HCT116 (cell line): Measurements from ENCODE around the gene B4GALT3. TPM values are rescaled to one million over a fixed set of nuclear protein-coding genes. Genes with fewer than 3 reads are reported as not detected.

Experiments
- ATAC-seq: fragments of 200-7000 bp; cut with Tn5 transposase; 2 replicates; pipeline ENCODE4 v1.9.1; 2020; ENCODE audit warnings: mild to moderate bottlenecking, moderate library complexity
- BruUV-seq: library from RNA; stranded (reverse); fragments of 400-500 nt; replicated peaks from 2 replicates; lab custom pipeline; 2021; lab: Mats Ljungman, UMichigan
- CTCF ChIA-PET: fragments of 300-600 bp; sonication (Branson Sonifier 250); formaldehyde crosslinking; loops from one replicate; lab custom pipeline; 2021; ENCODE audit warnings: antibody characterized with exemption; lab: Charles Lee
- POLR2A ChIA-PET: fragments of 300-600, 350-600 bp; sonication (Branson Sonifier 250); formaldehyde crosslinking; loops from one replicate; lab custom pipeline; 2021; ENCODE audit warnings: antibody characterized with exemption; lab: Charles Lee
- RAD21 ChIA-PET, 2 experiments: fragments of 300-600 bp; sonication (Branson Sonifier 250); formaldehyde crosslinking; loops; one replicate each; lab custom pipeline; 2023; ENCODE audit warnings: low total read pairs in 2 of 2; ENCODE audit not compliant: uncharacterized antibody in 2 of 2, unreplicated experiment in 2 of 2, low non-redundant PET in 1 of 2; lab: Charles Lee
- DNase-seq: peaks from one replicate; pipeline ENCODE4 v3.0.0-alpha.2; 2010; ENCODE audit warnings: low read depth, low spot score
- H2AFZ ChIP-seq: fragments of 200-600 bp; shearing (Covaris generic), sonication (generic); 2 replicates; pipeline ENCODE4 v1.6.1; 2017; ENCODE audit warnings: low read depth, mixed run types, mixed read lengths, antibody characterized with exemption, low read length; ENCODE audit not compliant: poor library complexity, severe bottlenecking
- H3K27ac ChIP-seq: 2 replicates; pipeline ENCODE4 v1.5.1; 2012; ENCODE audit warnings: low read depth, low read length
- H3K27me3 ChIP-seq: fragments of 200-600 bp; sonication (generic); 2 replicates; pipeline ENCODE4 v1.6.1; 2016; ENCODE audit warnings: mixed run types, low read length, mixed read lengths; ENCODE audit not compliant: insufficient read depth
- H3K36me3 ChIP-seq, 2 experiments: fragments of 200-500 bp in 1 of 2; fragments of 200-600 bp in 1 of 2; sonication (Bioruptor generic) in 1 of 2; sonication (generic) in 1 of 2; 2 replicates each; pipeline versions ENCODE4 v1.5.1 to v1.6.1; 2014 to 2016; ENCODE audit warnings: low read length in 2 of 2, inconsistent platforms in 1 of 2, mixed read lengths in 1 of 2, mixed run types in 1 of 2; ENCODE audit not compliant: insufficient read depth in 2 of 2, control insufficient read depth in 1 of 2
- H3K4me1 ChIP-seq, 2 experiments: fragments of 200-600 bp in 1 of 2; sonication (generic) in 1 of 2; 2 replicates each; pipeline versions ENCODE4 v1.5.1 to v1.6.1; 2012 to 2017; ENCODE audit warnings: low read length in 2 of 2, inconsistent platforms in 1 of 2, mild to moderate bottlenecking in 1 of 2, mixed read lengths in 1 of 2, mixed run types in 1 of 2, moderate library complexity in 1 of 2; ENCODE audit not compliant: insufficient read depth in 2 of 2, control insufficient read depth in 1 of 2
- H3K4me2 ChIP-seq: fragments of 200-600 bp; sonication (generic); 2 replicates; pipeline ENCODE4 v1.6.1; 2017; ENCODE audit warnings: mixed run types, low read length, mixed read lengths
- H3K4me3 ChIP-seq, 2 experiments: fragments of 200-600 bp in 1 of 2; sonication (generic) in 1 of 2; replicated peaks in 1 of 2; 2 replicates each; pipeline ENCODE4 v1.5.1; 2011 to 2016; ENCODE audit warnings: low read length in 2 of 2, control low read depth in 1 of 2, low read depth in 1 of 2, mild to moderate bottlenecking in 1 of 2, mixed read lengths in 1 of 2, mixed run types in 1 of 2
- H3K79me2 ChIP-seq: fragments of 200-600 bp; sonication (generic); 2 replicates; pipeline ENCODE4 v1.6.1; 2017; ENCODE audit warnings: mild to moderate bottlenecking, mixed run types, low read length, moderate library complexity, mixed read lengths; ENCODE audit not compliant: insufficient read depth
- H3K9ac ChIP-seq: fragments of 200-600 bp; sonication (generic); 2 replicates; pipeline ENCODE4 v1.6.1; 2016; ENCODE audit warnings: low read length, mixed read lengths
- H3K9me2 ChIP-seq: fragments of 200-600 bp; sonication (generic), shearing (Covaris generic); 2 replicates; pipeline ENCODE4 v1.6.1; 2017; ENCODE audit warnings: mixed run types, mild to moderate bottlenecking, moderate library complexity; ENCODE audit not compliant: insufficient read depth
- H3K9me3 ChIP-seq, 2 experiments: fragments of 200-500 bp in 1 of 2; fragments of 200-600 bp in 1 of 2; sonication (Bioruptor generic) in 1 of 2; sonication (generic) in 1 of 2; 2 replicates each; pipeline ENCODE4 v1.6.1; 2014 to 2017; ENCODE audit warnings: low read length in 2 of 2, mixed read lengths in 2 of 2, inconsistent platforms in 1 of 2, low read depth in 1 of 2, mild to moderate bottlenecking in 1 of 2, mixed run types in 1 of 2, moderate library complexity in 1 of 2; ENCODE audit not compliant: control insufficient read depth in 1 of 2, insufficient read depth in 1 of 2
- H4K20me1 ChIP-seq: fragments of 200-600 bp; sonication (generic), shearing (Covaris generic); 2 replicates; pipeline ENCODE4 v1.6.1; 2017; ENCODE audit warnings: mixed run types, mild to moderate bottlenecking, moderate library complexity; ENCODE audit not compliant: insufficient read depth
- CEBPB ChIP-seq: IDR thresholded peaks from 2 replicates; pipeline ENCODE4 v1.6.1; 2012; ENCODE audit warnings: low read depth
- EZH2phosphoT487 ChIP-seq: fragments of 200-600 bp; IDR thresholded peaks from 2 replicates; pipeline ENCODE4 v1.6.1; 2018; ENCODE audit warnings: antibody characterized with exemption, borderline replicate concordance
- FOSL1 ChIP-seq: IDR thresholded peaks from 2 replicates; pipeline ENCODE4 v1.6.1; 2012; ENCODE audit warnings: low read depth
- RAD21 ChIP-seq: IDR thresholded peaks from 2 replicates; pipeline ENCODE4 v1.6.1; 2012; ENCODE audit warnings: low read depth, mild to moderate bottlenecking
- SIN3A ChIP-seq: IDR thresholded peaks from 2 replicates; pipeline ENCODE4 v1.6.1; 2012; ENCODE audit warnings: low read depth
- ZBTB33 ChIP-seq: IDR thresholded peaks from 2 replicates; pipeline ENCODE4 v1.6.1; 2011; ENCODE audit warnings: mild to moderate bottlenecking, low read length, moderate library complexity; ENCODE audit not compliant: insufficient replicate concordance; ENCODE audit errors: extremely low read depth
- intact Hi-C: fragments of 100-400 bp; cut with micrococcal nuclease; formaldehyde crosslinking; loops from 2 replicates; pipeline ENCODE4 v1.10.0; 2022
- total RNA-seq: library from RNA; stranded (reverse); gene quantifications from one replicate; pipeline ENCODE4 v1.2.1, GENCODE V29; 2021; ENCODE audit not compliant: unreplicated experiment
- TF ChIP-seq, protein P1 (sequence below), 3 experiments: fragments of 200-600 bp in 1 of 3; sonication (generic) in 1 of 3; IDR thresholded peaks in 2 of 3; conservative IDR thresholded peaks in 1 of 3; 2 replicates each; pipeline ENCODE4 v1.5.1; 2012 to 2017; ENCODE audit warnings: low read depth in 2 of 3, low read length in 2 of 3, antibody characterized with exemption in 1 of 3, borderline replicate concordance in 1 of 3, control low read depth in 1 of 3, mild to moderate bottlenecking in 1 of 3, mixed read lengths in 1 of 3, mixed run types in 1 of 3, moderate library complexity in 1 of 3; ENCODE audit not compliant: insufficient read depth in 1 of 3

B4GALT3 gene
- total RNA-seq, 1 experiment from 2014 or later, result 53.7 TPM

DNA sequence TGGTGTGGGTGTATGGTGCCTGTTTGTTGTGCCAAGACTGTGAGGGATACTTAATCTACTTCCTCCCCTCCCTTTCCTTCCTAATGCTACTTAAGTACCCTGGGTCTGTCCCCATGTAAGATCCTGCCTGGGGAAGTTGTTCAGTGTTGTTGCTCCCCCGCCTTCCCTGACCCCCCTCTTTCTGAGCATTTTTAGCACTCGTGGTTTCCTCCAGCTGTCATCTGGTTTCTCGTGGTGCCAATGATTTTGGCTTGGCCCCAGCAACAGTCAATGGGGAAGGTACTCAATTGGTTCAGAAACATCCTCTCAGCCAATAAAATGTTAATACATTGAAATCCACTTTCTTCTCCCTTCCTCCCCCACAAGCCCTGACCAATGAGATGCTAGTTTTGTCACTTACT lies 8.0 kb upstream of the B4GALT3 start (continued):
- TF ChIP-seq ZBTB33, result no peak

DNA sequence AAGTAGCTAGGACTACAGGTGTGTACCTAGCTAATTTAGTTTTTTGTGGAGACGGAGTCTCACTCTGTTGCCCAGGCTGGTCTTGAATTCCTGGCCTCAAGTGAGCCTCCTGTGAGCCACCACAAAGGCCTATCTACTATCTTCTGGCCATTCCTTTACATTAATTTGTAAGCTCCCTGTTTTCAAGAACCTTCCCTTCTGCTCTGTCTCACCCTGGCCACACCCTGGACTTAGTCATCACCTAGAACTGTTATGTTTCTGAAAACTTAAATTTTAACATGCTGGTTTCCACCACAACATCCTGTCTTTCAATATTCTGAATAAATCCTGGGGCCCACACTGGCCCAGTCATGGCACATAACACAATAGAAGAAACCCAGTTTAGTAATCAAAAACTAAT lies 4.9 kb upstream of the B4GALT3 start:
- POLR2A ChIA-PET, result interaction anchor here (2.3 kb wide), 1 partner anchor 16 kb away, joined by 13 read pairs; the partner anchor contains the start of gene PPOX
- H3K4me3 ChIP-seq, result peak overlapping the region in 1 of 2 experiments; percentile 4; a peak in 1 of 4 replicates
- H3K79me2 ChIP-seq, result no peaks in the 10 kb centered on the region
- no peaks in the 10 kb centered on the region for H3K36me3 ChIP-seq
- intact Hi-C loops, result no loop called here
- H3K9me2 ChIP-seq, result no peaks in the 10 kb centered on the region
- no peak overlapping the region for H3K27ac ChIP-seq
- RAD21 ChIA-PET, result no interaction called here
- H3K9ac ChIP-seq, result no peak overlapping the region; the same call in 1 of the 2 replicates
- no peak for ATAC-seq
- CTCF ChIA-PET, result interaction anchor here (0.9 to 1.7 kb wide), 2 partner anchors 43 to 199 kb away, joined by 3 to 8 read pairs; no protein-coding TSS in a partner anchor
- BruUV-seq, result no TSS peak
- H2AFZ ChIP-seq, result no peak overlapping the region
- no peaks in the 10 kb centered on the region for H3K27me3 ChIP-seq
- H3K4me1 ChIP-seq, result peaks cover 19 to 34% of the 10 kb centered on the region in 2 experiments
- DNase-seq, result no peak
- H3K9me3 ChIP-seq, result no peaks in the 10 kb centered on the region
- H3K4me2 ChIP-seq, result peak overlapping the region; percentile 45
- H4K20me1 ChIP-seq, result no peaks in the 10 kb centered on the region
- TF ChIP-seq EZH2phosphoT487 (no peak), FOSL1 (peak; percentile 14; the same call in 1 of the 2 replicates)

- Histone ChIP-seq H3K4me1 (peaks cover 21 to 41% of the 10 kb centered on the region in 2 experiments), H3K4me2 (no peak overlapping the region), H3K9ac (no peak overlapping the region), H3K36me3 (no peaks in the 10 kb centered on the region), H3K27me3 (no peaks in the 10 kb centered on the region), H3K27ac (no peak overlapping the region), H4K20me1 (no peaks in the 10 kb centered on the region), H3K4me3 (no peak overlapping the region), H3K9me3 (no peaks in the 10 kb centered on the region), H3K9me2 (no peaks in the 10 kb centered on the region), H2AFZ (peak overlapping the region; percentile 72), H3K79me2 (peaks cover 14% of the 10 kb centered on the region)
- ChIA-PET POLR2A (interaction anchor here (2.3 kb wide), 1 partner anchor 15 kb away, joined by 13 read pairs; the partner anchor contains the start of gene PPOX), CTCF (interaction anchor here (1.0 to 1.7 kb wide), 3 partner anchors 18 to 203 kb away, joined by 4 to 8 read pairs (median 4); partner anchors contain the start of gene ADAMTS4), RAD21 (no interaction called here)
- DNase-seq (no peak), ATAC-seq (no peak)
- intact Hi-C loops, result no loop called here
- BruUV-seq, result no TSS peak
- peak; percentile 54; the same call in 1 of the 2 replicates for TF ChIP-seq RAD21
- TF ChIP-seq SIN3A, result no peak
- no peak for TF ChIP-seq CEBPB
- TF ChIP-seq, protein P1, sequence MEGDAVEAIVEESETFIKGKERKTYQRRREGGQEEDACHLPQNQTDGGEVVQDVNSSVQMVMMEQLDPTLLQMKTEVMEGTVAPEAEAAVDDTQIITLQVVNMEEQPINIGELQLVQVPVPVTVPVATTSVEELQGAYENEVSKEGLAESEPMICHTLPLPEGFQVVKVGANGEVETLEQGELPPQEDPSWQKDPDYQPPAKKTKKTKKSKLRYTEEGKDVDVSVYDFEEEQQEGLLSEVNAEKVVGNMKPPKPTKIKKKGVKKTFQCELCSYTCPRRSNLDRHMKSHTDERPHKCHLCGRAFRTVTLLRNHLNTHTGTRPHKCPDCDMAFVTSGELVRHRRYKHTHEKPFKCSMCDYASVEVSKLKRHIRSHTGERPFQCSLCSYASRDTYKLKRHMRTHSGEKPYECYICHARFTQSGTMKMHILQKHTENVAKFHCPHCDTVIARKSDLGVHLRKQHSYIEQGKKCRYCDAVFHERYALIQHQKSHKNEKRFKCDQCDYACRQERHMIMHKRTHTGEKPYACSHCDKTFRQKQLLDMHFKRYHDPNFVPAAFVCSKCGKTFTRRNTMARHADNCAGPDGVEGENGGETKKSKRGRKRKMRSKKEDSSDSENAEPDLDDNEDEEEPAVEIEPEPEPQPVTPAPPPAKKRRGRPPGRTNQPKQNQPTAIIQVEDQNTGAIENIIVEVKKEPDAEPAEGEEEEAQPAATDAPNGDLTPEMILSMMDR (IDR thresholded peaks at IDR 0.05 in 2 of 3, conservative IDR thresholded peaks at IDR 0.05 in 1 of 3; ENCODE audit: borderline replicate concordance in 1 of 3, insufficient read depth in 1 of 3, low read depth in 2 of 3, low read length in 2 of 3), result peak; percentile 25 to 54 (median 45); a peak in 5 of 6 replicates
These were observed 3.3 kb upstream of the B4GALT3 start for GRCh38 chr1:161180639-161181038.
